ENCODE measurements around the gene C14orf180.

DNA sequence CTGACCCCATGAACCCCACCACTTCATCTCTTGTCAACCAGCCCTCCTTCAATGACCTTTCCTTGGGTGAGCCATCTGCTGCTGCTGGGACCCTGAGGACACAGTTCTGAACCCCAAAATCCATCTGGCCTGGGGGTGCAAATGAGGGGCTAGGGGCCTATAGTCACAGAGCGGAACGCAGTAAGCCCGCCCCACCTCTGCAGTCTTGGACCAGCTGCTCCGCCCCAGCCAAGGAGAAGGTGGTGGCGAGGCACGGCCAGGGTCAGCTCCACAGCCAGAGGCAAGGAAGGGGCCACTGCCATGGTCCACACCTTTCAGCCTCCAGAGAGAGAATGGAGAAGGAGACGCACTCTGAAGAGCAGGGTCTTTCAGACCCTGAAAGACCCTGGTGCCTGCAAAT, 19.9 kb downstream of the C14orf180 start:
- TF ChIP-seq, protein P1, sequence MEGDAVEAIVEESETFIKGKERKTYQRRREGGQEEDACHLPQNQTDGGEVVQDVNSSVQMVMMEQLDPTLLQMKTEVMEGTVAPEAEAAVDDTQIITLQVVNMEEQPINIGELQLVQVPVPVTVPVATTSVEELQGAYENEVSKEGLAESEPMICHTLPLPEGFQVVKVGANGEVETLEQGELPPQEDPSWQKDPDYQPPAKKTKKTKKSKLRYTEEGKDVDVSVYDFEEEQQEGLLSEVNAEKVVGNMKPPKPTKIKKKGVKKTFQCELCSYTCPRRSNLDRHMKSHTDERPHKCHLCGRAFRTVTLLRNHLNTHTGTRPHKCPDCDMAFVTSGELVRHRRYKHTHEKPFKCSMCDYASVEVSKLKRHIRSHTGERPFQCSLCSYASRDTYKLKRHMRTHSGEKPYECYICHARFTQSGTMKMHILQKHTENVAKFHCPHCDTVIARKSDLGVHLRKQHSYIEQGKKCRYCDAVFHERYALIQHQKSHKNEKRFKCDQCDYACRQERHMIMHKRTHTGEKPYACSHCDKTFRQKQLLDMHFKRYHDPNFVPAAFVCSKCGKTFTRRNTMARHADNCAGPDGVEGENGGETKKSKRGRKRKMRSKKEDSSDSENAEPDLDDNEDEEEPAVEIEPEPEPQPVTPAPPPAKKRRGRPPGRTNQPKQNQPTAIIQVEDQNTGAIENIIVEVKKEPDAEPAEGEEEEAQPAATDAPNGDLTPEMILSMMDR (IDR thresholded peaks at IDR 0.05), result no peak
- no peak for TF ChIP-seq POLR2A (IDR thresholded peaks at IDR 0.05; ENCODE audit: low read length)
- TF ChIP-seq, protein P2, sequence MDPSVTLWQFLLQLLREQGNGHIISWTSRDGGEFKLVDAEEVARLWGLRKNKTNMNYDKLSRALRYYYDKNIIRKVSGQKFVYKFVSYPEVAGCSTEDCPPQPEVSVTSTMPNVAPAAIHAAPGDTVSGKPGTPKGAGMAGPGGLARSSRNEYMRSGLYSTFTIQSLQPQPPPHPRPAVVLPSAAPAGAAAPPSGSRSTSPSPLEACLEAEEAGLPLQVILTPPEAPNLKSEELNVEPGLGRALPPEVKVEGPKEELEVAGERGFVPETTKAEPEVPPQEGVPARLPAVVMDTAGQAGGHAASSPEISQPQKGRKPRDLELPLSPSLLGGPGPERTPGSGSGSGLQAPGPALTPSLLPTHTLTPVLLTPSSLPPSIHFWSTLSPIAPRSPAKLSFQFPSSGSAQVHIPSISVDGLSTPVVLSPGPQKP (IDR thresholded peaks at IDR 0.05; ENCODE audit: low read depth, low read length), result no peak
- TF ChIP-seq, protein P3, sequence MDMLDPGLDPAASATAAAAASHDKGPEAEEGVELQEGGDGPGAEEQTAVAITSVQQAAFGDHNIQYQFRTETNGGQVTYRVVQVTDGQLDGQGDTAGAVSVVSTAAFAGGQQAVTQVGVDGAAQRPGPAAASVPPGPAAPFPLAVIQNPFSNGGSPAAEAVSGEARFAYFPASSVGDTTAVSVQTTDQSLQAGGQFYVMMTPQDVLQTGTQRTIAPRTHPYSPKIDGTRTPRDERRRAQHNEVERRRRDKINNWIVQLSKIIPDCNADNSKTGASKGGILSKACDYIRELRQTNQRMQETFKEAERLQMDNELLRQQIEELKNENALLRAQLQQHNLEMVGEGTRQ (IDR thresholded peaks at IDR 0.05), result no peak
- TF ChIP-seq CEBPB (IDR thresholded peaks at IDR 0.05), result no peak
- no peak for TF ChIP-seq KDM5A (IDR thresholded peaks at IDR 0.05)
- no peak for TF ChIP-seq RARB (CRISPR knock-in tag; IDR thresholded peaks at IDR 0.05)
- TF ChIP-seq, protein P4, sequence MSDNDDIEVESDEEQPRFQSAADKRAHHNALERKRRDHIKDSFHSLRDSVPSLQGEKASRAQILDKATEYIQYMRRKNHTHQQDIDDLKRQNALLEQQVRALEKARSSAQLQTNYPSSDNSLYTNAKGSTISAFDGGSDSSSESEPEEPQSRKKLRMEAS (IDR thresholded peaks at IDR 0.05), result no peak
